ENCODE results near the gene CCL1. TPM values are rescaled to one million over a fixed set of nuclear protein-coding genes. Genes with fewer than 3 reads are reported as not detected.

The CCL1 gene
- total RNA-seq, 2 experiments from 2014 or later = not detected

- intact Hi-C loops (cut with micrococcal nuclease) = loop anchor here (10.0 kb wide), 1 partner anchor 593 kb away; no protein-coding TSS in a partner anchor
- H3K4me1 Mint-ChIP-seq (ENCODE audit: low read depth) = peaks cover 8% of the 10 kb centered on the region
- CTCF ChIA-PET = interaction anchor here (0.7 to 1.4 kb wide), 2 partner anchors 10 to 167 kb away, joined by 3 to 5 read pairs; no protein-coding TSS in a partner anchor
- peaks cover 5% of the 10 kb centered on the region for H3K27me3 Mint-ChIP-seq (ENCODE audit: low read depth)
- no peak overlapping the region for H3K4me3 Mint-ChIP-seq
- no peaks in the 10 kb centered on the region for H3K9me3 Mint-ChIP-seq
- H3K36me3 Mint-ChIP-seq (ENCODE audit: low read depth) = no peaks in the 10 kb centered on the region
- H3K27ac Mint-ChIP-seq = no peak overlapping the region
- no peak for DNase-seq
Measured at GRCh38 chr17:34367486-34368195, 4.6 kb upstream of the CCL1 start.

GRCh38 chr17:34366529-34367107, 3.6 kb upstream of the CCL1 start:
- CTCF ChIA-PET = no interaction called here
- Mint-ChIP-seq H3K4me3 (no peak overlapping the region), H3K27me3 (ENCODE audit: low read depth) (peaks cover 7% of the 10 kb centered on the region), H3K4me1 (ENCODE audit: low read depth) (peaks cover 8% of the 10 kb centered on the region), H3K27ac (no peak overlapping the region), H3K36me3 (ENCODE audit: low read depth) (no peaks in the 10 kb centered on the region), H3K9me3 (no peaks in the 10 kb centered on the region)
- no peak for DNase-seq
- intact Hi-C loops (cut with micrococcal nuclease) = loop anchor here (10.0 kb wide), 1 partner anchor 592 kb away; no protein-coding TSS in a partner anchor

GRCh38 chr17:34366010-34366409, 3.0 kb upstream of the CCL1 start:
- no peaks in the 10 kb centered on the region for H3K36me3 Mint-ChIP-seq (ENCODE audit: low read depth)
- peaks cover 8% of the 10 kb centered on the region for H3K4me1 Mint-ChIP-seq (ENCODE audit: low read depth)
- H3K9me3 Mint-ChIP-seq = no peaks in the 10 kb centered on the region
- CTCF ChIA-PET = no interaction called here
- no peak overlapping the region for H3K27ac Mint-ChIP-seq
- no peak for DNase-seq
- no peak overlapping the region for H3K4me3 Mint-ChIP-seq
- peaks cover 7% of the 10 kb centered on the region for H3K27me3 Mint-ChIP-seq (ENCODE audit: low read depth)
- intact Hi-C loops (cut with micrococcal nuclease) = loop anchor here (10.0 kb wide), 1 partner anchor 591 kb away; no protein-coding TSS in a partner anchor

- no peak overlapping the region for H3K27ac Mint-ChIP-seq
- peaks cover 7% of the 10 kb centered on the region for H3K27me3 Mint-ChIP-seq (ENCODE audit: low read depth)
- DNase-seq = no peak
- intact Hi-C loops (cut with micrococcal nuclease) = loop anchor here (10.0 kb wide), 1 partner anchor 591 kb away; no protein-coding TSS in a partner anchor
- H3K9me3 Mint-ChIP-seq = no peaks in the 10 kb centered on the region
- no peak overlapping the region for H3K4me3 Mint-ChIP-seq
- no peaks in the 10 kb centered on the region for H3K36me3 Mint-ChIP-seq (ENCODE audit: low read depth)
- H3K4me1 Mint-ChIP-seq (ENCODE audit: low read depth) = peaks cover 8% of the 10 kb centered on the region
- CTCF ChIA-PET = interaction anchor here (8.9 kb wide), 1 partner anchor 163 kb away, joined by 241 read pairs; no protein-coding TSS in a partner anchor
Measured at GRCh38 chr17:34365340-34365739, 2.3 kb upstream of the CCL1 start.

- DNase-seq = no peak
- H3K27me3 Mint-ChIP-seq (ENCODE audit: low read depth) = peaks cover 7% of the 10 kb centered on the region
- no peaks in the 10 kb centered on the region for H3K9me3 Mint-ChIP-seq
- no peak overlapping the region for H3K4me3 Mint-ChIP-seq
- CTCF ChIA-PET = interaction anchor here (1.1 to 8.9 kb wide), 3 partner anchors 10 to 162 kb away, joined by 4 to 241 read pairs (median 5); no protein-coding TSS in a partner anchor
- H3K4me1 Mint-ChIP-seq (ENCODE audit: low read depth) = peaks cover 8% of the 10 kb centered on the region
- no peak overlapping the region for H3K27ac Mint-ChIP-seq
- H3K36me3 Mint-ChIP-seq (ENCODE audit: low read depth) = no peaks in the 10 kb centered on the region
- intact Hi-C loops (cut with micrococcal nuclease) = loop anchor here (10.0 kb wide), 1 partner anchor 590 kb away; no protein-coding TSS in a partner anchor
Measured at GRCh38 chr17:34364751-34365150, 1.7 kb upstream of the CCL1 start.

GRCh38 chr17:34361478-34362061, 1.5 kb downstream of the CCL1 start:
- no peak overlapping the region for H3K4me3 Mint-ChIP-seq
- CTCF ChIA-PET = interaction anchor here (0.6 to 8.9 kb wide), 42 partner anchors 7 to 221 kb away, joined by 3 to 241 read pairs (median 5); no protein-coding TSS in a partner anchor
- no peaks in the 10 kb centered on the region for H3K9me3 Mint-ChIP-seq
- peaks cover 8% of the 10 kb centered on the region for H3K4me1 Mint-ChIP-seq (ENCODE audit: low read depth)
- peak; percentile 89 for DNase-seq
- no peaks in the 10 kb centered on the region for H3K36me3 Mint-ChIP-seq (ENCODE audit: low read depth)
- H3K27ac Mint-ChIP-seq = no peak overlapping the region
- H3K27me3 Mint-ChIP-seq (ENCODE audit: low read depth) = peaks cover 4% of the 10 kb centered on the region
- intact Hi-C loops (cut with micrococcal nuclease) = loop anchor here (1.0 to 10.0 kb wide), 3 partner anchors 161 to 587 kb away; no protein-coding TSS in a partner anchor

- no peak overlapping the region for H3K4me3 Mint-ChIP-seq
- intact Hi-C loops (cut with micrococcal nuclease) = loop anchor here (1.0 to 10.0 kb wide), 3 partner anchors 160 to 586 kb away; no protein-coding TSS in a partner anchor
- CTCF ChIA-PET = interaction anchor here (0.6 to 8.9 kb wide), 36 partner anchors 8 to 594 kb away, joined by 3 to 241 read pairs (median 5); no protein-coding TSS in a partner anchor
- peaks cover 2% of the 10 kb centered on the region for H3K27me3 Mint-ChIP-seq (ENCODE audit: low read depth)
- H3K4me1 Mint-ChIP-seq (ENCODE audit: low read depth) = peaks cover 7% of the 10 kb centered on the region
- H3K36me3 Mint-ChIP-seq (ENCODE audit: low read depth) = no peaks in the 10 kb centered on the region
- no peak overlapping the region for H3K27ac Mint-ChIP-seq
- DNase-seq = no peak
- H3K9me3 Mint-ChIP-seq = no peaks in the 10 kb centered on the region
Measured at GRCh38 chr17:34360601-34361270, 2.3 kb downstream of the CCL1 start.

GRCh38 chr17:34358631-34359030, 4.4 kb downstream of the CCL1 start:
- no peak for DNase-seq
- Mint-ChIP-seq H3K4me1 (ENCODE audit: low read depth) (no peaks in the 10 kb centered on the region), H3K36me3 (ENCODE audit: low read depth) (no peaks in the 10 kb centered on the region), H3K27me3 (ENCODE audit: low read depth) (peaks cover 8% of the 10 kb centered on the region), H3K27ac (no peak overlapping the region), H3K9me3 (peaks cover 4% of the 10 kb centered on the region), H3K4me3 (no peak overlapping the region)
- CTCF ChIA-PET = interaction anchor here (0.6 to 8.9 kb wide), 2 partner anchors 83 to 156 kb away, joined by 3 to 241 read pairs; no protein-coding TSS in a partner anchor
- intact Hi-C loops (cut with micrococcal nuclease) = no loop called here

- CTCF ChIA-PET = interaction anchor here (8.9 kb wide), 1 partner anchor 155 kb away, joined by 241 read pairs; no protein-coding TSS in a partner anchor
- Mint-ChIP-seq H3K9me3 (peaks cover 4% of the 10 kb centered on the region), H3K36me3 (ENCODE audit: low read depth) (no peaks in the 10 kb centered on the region), H3K4me1 (ENCODE audit: low read depth) (no peaks in the 10 kb centered on the region), H3K27ac (no peak overlapping the region), H3K4me3 (no peak overlapping the region), H3K27me3 (ENCODE audit: low read depth) (peaks cover 8% of the 10 kb centered on the region)
- DNase-seq = no peak
- intact Hi-C loops (cut with micrococcal nuclease) = no loop called here
Measured at GRCh38 chr17:34357398-34357797, 5.6 kb downstream of the CCL1 start.

- Mint-ChIP-seq H3K27me3 (ENCODE audit: low read depth) (peaks cover 10% of the 10 kb centered on the region), H3K27ac (no peak within 1 kb of the TSS), H3K4me3 (no peak within 1 kb of the TSS), H3K36me3 (ENCODE audit: low read depth) (no peaks in the 10 kb centered on the region), H3K4me1 (ENCODE audit: low read depth) (no peaks in the 10 kb centered on the region), H3K9me3 (peaks cover 4% of the 10 kb centered on the region)
- CTCF ChIA-PET = interaction anchor here (0.6 to 4.3 kb wide), 2 partner anchors 48 to 156 kb away, joined by 3 to 24 read pairs; no protein-coding TSS in a partner anchor
- intact Hi-C loops (cut with micrococcal nuclease) = no loop called here
- DNase-seq = no peak
Measured at GRCh38 chr17:34356194-34356593, 6.8 kb downstream of the CCL1 start, which contains the start of gene CCL13. CCL13 (plus strand) TSS chr17:34356480; CDS start chr17:34356527, 47 bp downstream.

- H3K36me3 Mint-ChIP-seq (ENCODE audit: low read depth) = no peaks in the 10 kb centered on the region
- no peak overlapping the region for H3K4me3 Mint-ChIP-seq
- CTCF ChIA-PET = interaction anchor here (1.4 to 4.3 kb wide), 3 partner anchors 8 to 154 kb away, joined by 4 to 24 read pairs (median 5); no protein-coding TSS in a partner anchor
- peaks cover 4% of the 10 kb centered on the region for H3K9me3 Mint-ChIP-seq
- no peaks in the 10 kb centered on the region for H3K4me1 Mint-ChIP-seq (ENCODE audit: low read depth)
- DNase-seq = no peak
- intact Hi-C loops (cut with micrococcal nuclease) = no loop called here
- H3K27ac Mint-ChIP-seq = no peak overlapping the region
- peaks cover 10% of the 10 kb centered on the region for H3K27me3 Mint-ChIP-seq (ENCODE audit: low read depth)
Measured at GRCh38 chr17:34354637-34355036, 8.4 kb downstream of the CCL1 start.
